H9 (cell line): ENCODE results near the gene SNTG2. TPM values are rescaled to one million over a fixed set of nuclear protein-coding genes. Genes with fewer than 3 reads are reported as not detected.

ENCODE experiments used
- DNase-seq: peaks from one replicate; pipeline ENCODE4 v3.0.0-alpha.2; 2017
- H2AFZ ChIP-seq: one replicate; pipeline ENCODE4 v1.6.1; 2013; ENCODE audit warnings: mild to moderate bottlenecking, low read length, control low read depth, moderate library complexity
- H2AK5ac ChIP-seq: 2 replicates; pipeline ENCODE4 v1.6.1; 2013; ENCODE audit warnings: low read length, control low read depth, mixed read lengths; ENCODE audit not compliant: insufficient read length
- H2BK120ac ChIP-seq: one replicate; pipeline ENCODE4 v1.6.1; 2013; ENCODE audit warnings: low read depth, mild to moderate bottlenecking, low read length, control low read depth, inconsistent platforms; ENCODE audit not compliant: poor library complexity, severe bottlenecking
- H2BK12ac ChIP-seq: 2 replicates; pipeline ENCODE4 v1.6.1; 2013; ENCODE audit warnings: low read length, control low read depth, mixed read lengths, low read depth; ENCODE audit not compliant: insufficient read length
- H2BK15ac ChIP-seq: 2 replicates; pipeline ENCODE4 v1.6.1; 2013; ENCODE audit warnings: low read depth, low read length, control low read depth
- H2BK20ac ChIP-seq: one replicate; pipeline ENCODE4 v1.6.1; 2013; ENCODE audit warnings: low read depth, mild to moderate bottlenecking, low read length, control low read depth, inconsistent platforms; ENCODE audit not compliant: poor library complexity, severe bottlenecking
- H2BK5ac ChIP-seq: 2 replicates; pipeline ENCODE4 v1.6.1; 2013; ENCODE audit warnings: low read length, control low read depth, mixed read lengths; ENCODE audit not compliant: insufficient read length
- H3K14ac ChIP-seq: 2 replicates; pipeline ENCODE4 v1.6.1; 2013; ENCODE audit warnings: low read length, control low read depth; ENCODE audit not compliant: insufficient read depth
- H3K18ac ChIP-seq: 2 replicates; pipeline ENCODE4 v1.6.1; 2013; ENCODE audit warnings: low read depth, mild to moderate bottlenecking, mixed read lengths, low read length, control low read depth; ENCODE audit not compliant: insufficient read length
- H3K23ac ChIP-seq: 2 replicates; pipeline ENCODE4 v1.6.1; 2013; ENCODE audit warnings: low read length, control low read depth, mixed read lengths, low read depth; ENCODE audit not compliant: insufficient read length
- H3K23me2 ChIP-seq: 2 replicates; pipeline ENCODE4 v1.6.1; 2013; ENCODE audit warnings: low read depth, mild to moderate bottlenecking, mixed read lengths, low read length, control low read depth; ENCODE audit not compliant: insufficient read length, poor library complexity, severe bottlenecking
- H3K27ac ChIP-seq: 2 replicates; pipeline ENCODE4 v1.5.1; 2013; ENCODE audit warnings: low read length, control low read depth, mixed read lengths, low read depth; ENCODE audit not compliant: insufficient read length
- H3K27me3 ChIP-seq: 2 replicates; pipeline ENCODE4 v1.6.1; 2013; ENCODE audit warnings: low read length, control low read depth, inconsistent platforms; ENCODE audit not compliant: insufficient read depth
- H3K4ac ChIP-seq: 2 replicates; pipeline ENCODE4 v1.6.1; 2013; ENCODE audit warnings: low read depth, mild to moderate bottlenecking, control low read depth, inconsistent platforms, low read length, moderate library complexity
- H3K4me1 ChIP-seq: 2 replicates; pipeline ENCODE4 v1.6.1; 2013; ENCODE audit warnings: low read length, control low read depth, inconsistent platforms; ENCODE audit not compliant: insufficient read depth
- H3K4me2 ChIP-seq: 2 replicates; pipeline ENCODE4 v1.6.1; 2013; ENCODE audit warnings: low read length, control low read depth, mixed read lengths; ENCODE audit not compliant: insufficient read length, insufficient read depth
- H3K56ac ChIP-seq: 2 replicates; pipeline ENCODE4 v1.6.1; 2013; ENCODE audit warnings: low read depth, mild to moderate bottlenecking, mixed read lengths, low read length, control low read depth; ENCODE audit not compliant: insufficient read length
- H3K79me1 ChIP-seq: 2 replicates; pipeline ENCODE4 v1.6.1; 2013; ENCODE audit warnings: low read depth, mild to moderate bottlenecking, moderate library complexity, low read length, control low read depth, inconsistent platforms; ENCODE audit not compliant: insufficient read depth, poor library complexity, severe bottlenecking
- H3K79me2 ChIP-seq: 2 replicates; pipeline ENCODE4 v1.6.1; 2013; ENCODE audit warnings: low read length, control low read depth, inconsistent platforms; ENCODE audit not compliant: insufficient read depth
- H3K9ac ChIP-seq: 2 replicates; pipeline ENCODE4 v1.6.1; 2013; ENCODE audit warnings: low read length, control low read depth, mixed read lengths; ENCODE audit not compliant: insufficient read length; ENCODE audit errors: extremely low read depth
- H3K9me3 ChIP-seq: one replicate; pipeline ENCODE4 v1.6.1; 2013; ENCODE audit warnings: low read depth, low read length, inconsistent platforms; ENCODE audit not compliant: control insufficient read depth
- H3T11ph ChIP-seq: one replicate; pipeline ENCODE4 v1.6.1; 2013; ENCODE audit warnings: mild to moderate bottlenecking, low read length, control low read depth, inconsistent platforms
- H4K20me1 ChIP-seq: one replicate; pipeline ENCODE4 v1.6.1; 2013; ENCODE audit not compliant: control insufficient read depth, insufficient read length, insufficient read depth
- H4K5ac ChIP-seq: 2 replicates; pipeline ENCODE4 v1.6.1; 2013; ENCODE audit warnings: low read depth, mild to moderate bottlenecking, mixed read lengths, low read length, control low read depth; ENCODE audit not compliant: insufficient read length
- H4K8ac ChIP-seq: replicated peaks from 2 replicates; pipeline ENCODE4 v1.6.1; 2013; ENCODE audit warnings: low read length, control low read depth, mixed read lengths, low read depth; ENCODE audit not compliant: insufficient read length
- H4K91ac ChIP-seq: 2 replicates; pipeline ENCODE4 v1.6.1; 2013; ENCODE audit warnings: low read depth, mild to moderate bottlenecking, moderate library complexity, mixed read lengths, low read length, control low read depth; ENCODE audit not compliant: insufficient read length
- H3K27ac Mint-ChIP-seq, 3 experiments: 2 replicates in 2 of 3; 3 replicates in 1 of 3; pipeline ENCODE4 v1.8.0; 2020 to 2021; ENCODE audit warnings: mixed read lengths in 3 of 3, mild to moderate bottlenecking in 1 of 3, moderate library complexity in 1 of 3
- H3K27me3 Mint-ChIP-seq: 2 replicates; pipeline ENCODE4 v1.8.0; 2021; ENCODE audit warnings: low read depth, mild to moderate bottlenecking, moderate library complexity, mixed read lengths
- H3K36me3 Mint-ChIP-seq, 3 experiments: 2 replicates in 2 of 3; 3 replicates in 1 of 3; pipeline ENCODE4 v1.8.0; 2020 to 2021; ENCODE audit warnings: low read depth in 3 of 3, mixed read lengths in 3 of 3; ENCODE audit not compliant: insufficient read depth in 1 of 3
- H3K4me1 Mint-ChIP-seq, 2 experiments: 2 replicates each; pipeline ENCODE4 v1.8.0; 2020; ENCODE audit warnings: mixed read lengths in 2 of 2
- H3K4me3 Mint-ChIP-seq, 2 experiments: 2 replicates in 1 of 2; 3 replicates in 1 of 2; pipeline ENCODE4 v1.8.0; 2020 to 2021; ENCODE audit warnings: mild to moderate bottlenecking in 2 of 2, mixed read lengths in 2 of 2, moderate library complexity in 1 of 2
- H3K9me3 Mint-ChIP-seq, 2 experiments: 2 replicates in 1 of 2; 3 replicates in 1 of 2; pipeline ENCODE4 v1.8.0; 2020; ENCODE audit warnings: mild to moderate bottlenecking in 2 of 2, mixed read lengths in 2 of 2, moderate library complexity in 1 of 2
- CTCF ChIP-seq: fragments of 200-600 bp; sonication (generic); conservative IDR thresholded peaks from 3 replicates; pipeline ENCODE4 v1.8.0; 2021; ENCODE audit warnings: antibody characterized with exemption, mild to moderate bottlenecking
- WGBS: extraction: QIAGEN DNeasy Blood & Tissue Kit; methylation state at CpG from one replicate; pipeline ENCODE4 v1.1.7; 2013; ENCODE audit warnings: missing lambda C conversion rate, low lambda C conversion rate, mixed read lengths; ENCODE audit not compliant: insufficient read length; ENCODE audit errors: extremely low coverage; 5-methylcytosine and 5-hydroxymethylcytosine counted together
- total RNA-seq: library from RNA; stranded (reverse); gene quantifications from 2 replicates; pipeline ENCODE4 v1.2.1, GENCODE V29; 2021

The SNTG2 gene
- total RNA-seq, 1 experiment from 2014 or later, result 13.2 TPM

GRCh38 chr2:975095-975494 lies 24.4 kb downstream of the SNTG2 start:
- no peak overlapping the region for H2BK5ac ChIP-seq
- no peak overlapping the region for H3K9ac ChIP-seq
- no peak overlapping the region for H3T11ph ChIP-seq
- Mint-ChIP-seq H3K36me3 (peaks cover 3 to 10% (median 8%) of the 10 kb centered on the region in 3 experiments; a peak in 6 of 7 replicates), H3K9me3 (peaks cover 0 to 4% of the 10 kb centered on the region in 2 experiments; a peak in 2 of 5 replicates), H3K27me3 (no peaks in the 10 kb centered on the region; the same call in 1 of the 2 replicates), H3K4me1 (peaks cover 14 to 20% of the 10 kb centered on the region in 2 experiments), H3K27ac (no peak overlapping the region; a peak in 1 of 7 replicates), H3K4me3 (no peak overlapping the region)
- H3K79me2 ChIP-seq, result peaks cover 4% of the 10 kb centered on the region; the same call in 1 of the 2 replicates
- no peak for DNase-seq
- no peaks in the 10 kb centered on the region for H3K27me3 ChIP-seq
- H3K79me1 ChIP-seq, result peaks cover 2% of the 10 kb centered on the region
- no peaks in the 10 kb centered on the region for H4K20me1 ChIP-seq
- H4K91ac ChIP-seq, result no peak overlapping the region
- H2AFZ ChIP-seq, result no peak overlapping the region
- no CpG with 5 or more reads among the region's 4 CpGs for WGBS
- no peak overlapping the region for H3K4ac ChIP-seq
- no peak overlapping the region for H4K5ac ChIP-seq
- TF ChIP-seq CTCF, result no peak
- H2BK120ac ChIP-seq, result no peak overlapping the region
- H3K23me2 ChIP-seq, result no peaks in the 10 kb centered on the region
- no peak overlapping the region for H2BK15ac ChIP-seq
- H3K9me3 ChIP-seq, result no peaks in the 10 kb centered on the region
- H3K14ac ChIP-seq, result no peak overlapping the region
- H3K23ac ChIP-seq, result no peak overlapping the region
- no peak overlapping the region for H3K56ac ChIP-seq
- no peak overlapping the region for H3K4me2 ChIP-seq
- no peak overlapping the region for H2AK5ac ChIP-seq
- no peak overlapping the region for H3K18ac ChIP-seq
- H3K27ac ChIP-seq, result no peak overlapping the region
- no peak overlapping the region for H2BK12ac ChIP-seq
- H2BK20ac ChIP-seq, result no peak overlapping the region
- H3K4me1 ChIP-seq, result peaks cover 3% of the 10 kb centered on the region; the same call in 1 of the 2 replicates
- no peak overlapping the region for H4K8ac ChIP-seq
